Measurements from ENCODE around the gene PICK1.

PICK1 gene

DNA sequence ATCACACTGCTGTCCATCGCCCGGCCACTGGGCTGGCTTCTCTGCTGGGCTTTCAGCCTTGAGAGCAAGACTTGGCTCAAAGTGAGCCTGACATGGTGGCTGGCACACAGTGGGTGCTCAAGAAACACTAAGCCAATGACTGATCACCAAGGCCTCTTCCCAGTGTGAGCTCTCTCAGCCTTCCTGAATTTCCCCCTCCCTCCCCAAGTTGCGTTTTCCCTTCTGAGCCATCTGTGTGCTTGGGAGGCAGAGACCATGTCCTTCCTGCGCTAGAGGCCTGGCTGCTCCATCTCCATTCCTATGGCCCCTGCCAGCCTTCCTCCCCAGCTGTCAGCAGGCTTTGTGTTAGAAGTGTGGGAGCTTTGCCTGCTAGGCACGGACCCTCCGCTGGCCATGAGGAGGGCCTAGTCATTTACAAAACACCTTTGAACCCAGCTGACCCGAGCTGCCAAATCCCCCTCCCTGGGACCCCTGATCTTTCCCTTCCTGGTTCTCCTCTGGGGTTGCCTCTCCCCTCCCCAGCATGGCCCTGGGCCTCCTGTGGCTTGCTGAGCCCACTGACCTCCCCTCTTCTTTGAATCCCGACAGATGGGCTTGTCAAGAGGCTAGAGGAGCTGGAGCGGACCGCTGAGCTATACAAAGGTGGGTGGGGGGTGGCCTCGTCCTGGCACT, 13.2 kb downstream of the PICK1 start:
- ChIA-PET CTCF (interaction anchor here (0.7 to 1.1 kb wide), 2 partner anchors 36 to 265 kb away, joined by 4 read pairs; no protein-coding TSS in a partner anchor), POLR2A (ENCODE audit: low non-redundant PET) (no interaction called here)
- no peak for DNase-seq (ENCODE audit: low spot score)
- H3K27ac ChIP-seq = peak overlapping the region; percentile 23
- no peak for TF ChIP-seq CTCF (conservative IDR thresholded peaks at IDR 0.05; ENCODE audit: low read depth)

GRCh38 chr22:38071421-38072321, 14.5 kb downstream of the PICK1 start:
- ChIA-PET CTCF (no interaction called here), POLR2A (ENCODE audit: low non-redundant PET) (interaction anchor here (0.6 kb wide), 2 partner anchors 42 to 613 kb away, joined by 7 to 11 read pairs; no protein-coding TSS in a partner anchor)
- no peak for TF ChIP-seq CTCF (conservative IDR thresholded peaks at IDR 0.05; ENCODE audit: low read depth)
- no peak for DNase-seq (ENCODE audit: low spot score)
- peak overlapping the region; percentile 1; the same call in 1 of the 2 replicates for H3K27ac ChIP-seq

DNA sequence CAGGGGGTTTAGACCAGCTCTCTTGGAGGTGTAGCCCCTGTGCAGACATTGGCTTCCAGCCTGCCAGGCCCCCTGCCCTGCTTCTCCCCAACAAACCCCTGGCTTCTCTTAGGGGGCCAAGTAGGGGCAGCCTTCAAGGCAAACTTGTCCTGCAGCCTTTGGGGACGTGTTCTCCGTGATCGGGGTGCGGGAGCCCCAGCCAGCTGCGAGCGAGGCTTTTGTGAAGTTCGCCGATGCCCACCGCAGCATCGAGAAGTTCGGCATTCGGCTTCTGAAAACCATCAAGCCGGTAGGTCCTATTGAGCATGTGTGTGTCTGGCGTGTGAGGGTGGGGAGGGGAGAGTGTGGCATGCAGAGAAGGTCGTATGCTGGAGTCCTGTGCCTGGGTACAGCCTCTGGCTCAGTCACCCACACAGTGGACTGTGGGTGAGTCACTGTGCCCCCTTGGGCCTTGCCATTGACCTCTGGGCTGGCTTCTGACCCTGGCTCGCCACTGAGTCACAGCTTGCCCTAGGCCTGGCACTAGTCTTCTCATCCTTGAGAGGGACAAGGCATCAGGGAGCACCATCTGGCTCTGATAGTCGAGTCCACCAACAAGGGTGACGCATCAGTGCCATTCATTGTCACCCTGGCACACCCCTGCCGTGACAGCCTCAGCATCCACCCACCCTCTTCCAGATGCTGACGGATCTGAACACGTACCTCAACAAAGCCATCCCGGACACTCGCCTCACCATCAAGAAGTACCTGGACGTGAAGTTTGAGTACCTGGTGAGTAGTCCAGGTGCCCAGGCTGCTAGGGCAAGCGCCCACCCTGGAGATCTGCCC, 15.3 kb downstream of the PICK1 start:
- peak overlapping the region; percentile 1; the same call in 1 of the 2 replicates for H3K27ac ChIP-seq
- ChIA-PET POLR2A (ENCODE audit: low non-redundant PET) (interaction anchor here (0.6 kb wide), 2 partner anchors 41 to 612 kb away, joined by 7 to 11 read pairs; no protein-coding TSS in a partner anchor), CTCF (no interaction called here)
- no peak for TF ChIP-seq CTCF (conservative IDR thresholded peaks at IDR 0.05; ENCODE audit: low read depth)
- DNase-seq (ENCODE audit: low spot score) = no peak

DNA sequence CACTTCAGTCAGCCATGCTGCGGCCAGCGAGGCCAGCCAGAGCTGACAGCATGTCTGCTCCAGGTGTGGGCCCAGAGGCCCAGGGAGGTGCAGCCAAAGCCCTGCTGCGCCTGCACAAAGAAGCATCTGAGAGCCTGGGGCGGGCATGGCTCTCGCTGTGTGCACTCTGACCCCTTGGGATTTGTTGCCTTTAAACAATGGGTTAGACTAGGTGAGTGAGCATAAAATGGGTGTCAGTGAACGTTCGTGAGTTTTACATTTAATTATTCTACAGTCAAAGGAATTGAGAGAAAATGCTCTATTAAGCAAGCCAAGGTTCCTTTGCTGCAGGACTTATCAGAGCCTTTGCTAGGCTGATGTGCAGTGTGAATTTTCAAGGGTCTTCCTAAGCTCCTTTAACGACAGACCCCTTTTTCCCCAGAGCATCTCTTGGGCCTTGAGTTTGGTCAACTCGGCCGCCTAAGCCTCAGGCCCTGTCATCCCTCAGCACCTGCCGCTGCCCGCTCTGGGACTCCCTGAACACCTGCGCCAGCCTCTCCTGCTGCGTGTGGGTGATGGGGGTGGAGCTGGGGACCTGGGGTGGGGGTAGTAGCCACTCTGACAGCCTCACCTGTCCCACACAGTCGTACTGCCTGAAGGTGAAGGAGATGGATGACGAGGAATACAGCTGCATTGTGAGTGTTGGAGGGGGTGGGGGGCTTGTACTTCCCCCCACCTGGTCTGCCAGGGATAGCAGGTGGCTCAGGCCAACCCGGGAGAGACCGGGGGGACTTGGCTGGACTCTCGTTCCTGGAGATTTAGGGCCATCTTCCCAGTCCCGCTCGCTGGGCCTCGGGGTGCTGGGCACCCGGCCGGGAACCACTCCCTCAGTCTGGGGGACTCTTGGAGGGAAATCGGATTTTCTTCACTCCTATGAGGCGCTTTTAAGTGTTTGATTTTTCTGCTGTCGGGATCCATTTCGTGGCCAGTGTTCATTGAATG, 16.2 kb downstream of the PICK1 start:
- POLR2A ChIA-PET (ENCODE audit: low non-redundant PET) = no interaction called here
- H3K27ac ChIP-seq = 0 out of 2 replicates have a peak overlapping the region, but pooled peaks have one; percentile 1

More for the DNA sequence above, 16.2 kb downstream of the PICK1 start:
- TF ChIP-seq CTCF (conservative IDR thresholded peaks at IDR 0.05; ENCODE audit: low read depth) = no peak
- DNase-seq (ENCODE audit: low spot score) = no peak
- CTCF ChIA-PET = interaction anchor here (0.6 kb wide), 1 partner anchor 12 kb away, joined by 4 read pairs; no protein-coding TSS in a partner anchor

All from RWPE1 (cell line).